ENCODE measurements around the gene VEPH1. TPM values are rescaled to one million over a fixed set of nuclear protein-coding genes. Genes with fewer than 3 reads are reported as not detected.

Gene VEPH1
- total and polyA plus RNA-seq, 4 donors: 5.8 to 11.5 (median 8.4) TPM

GRCh38 chr3:157235291-157235690, 267.9 kb downstream of the VEPH1 start:
- DNase-seq (ENCODE audit: low read depth in 4 of 6, low spot score in 6 of 6): no peak
- no peaks in the 10 kb centered on the region for H3K36me3 ChIP-seq (ENCODE audit: control insufficient read depth, insufficient read depth, low read length)
- WGBS (ENCODE audit: insufficient coverage): 91% methylated on average over 2 of the region's 2 CpGs
- no peak overlapping the region for H3K27ac ChIP-seq (ENCODE audit: low read depth, low read length)
- no peak overlapping the region for H3K4me3 ChIP-seq (ENCODE audit: low read depth, low read length)
- H3K27me3 ChIP-seq (ENCODE audit: control insufficient read depth, insufficient read depth, low read length): no peaks in the 10 kb centered on the region
- no peaks in the 10 kb centered on the region for H3K4me1 ChIP-seq (ENCODE audit: control insufficient read depth, insufficient read depth, low read length)
- no peaks in the 10 kb centered on the region for H3K9me3 ChIP-seq (ENCODE audit: control insufficient read depth, insufficient read depth, low read length)

GRCh38 chr3:157233923-157234322, 269.3 kb downstream of the VEPH1 start:
- DNase-seq (ENCODE audit: low read depth in 4 of 6, low spot score in 6 of 6): no peak
- Histone ChIP-seq H3K4me1 (ENCODE audit: control insufficient read depth, insufficient read depth, low read length) (no peaks in the 10 kb centered on the region), H3K27me3 (ENCODE audit: control insufficient read depth, insufficient read depth, low read length) (no peaks in the 10 kb centered on the region), H3K27ac (ENCODE audit: low read depth, low read length) (no peak overlapping the region), H3K9me3 (ENCODE audit: control insufficient read depth, insufficient read depth, low read length) (no peaks in the 10 kb centered on the region), H3K4me3 (ENCODE audit: low read depth, low read length) (no peak overlapping the region), H3K36me3 (ENCODE audit: control insufficient read depth, insufficient read depth, low read length) (no peaks in the 10 kb centered on the region)
- no CpG with 5 or more reads among the region's 5 CpGs for WGBS (ENCODE audit: insufficient coverage)

- no peak for DNase-seq (ENCODE audit: low read depth in 4 of 6, low spot score in 6 of 6)
- WGBS (ENCODE audit: insufficient coverage): 88% methylated on average over 3 of the region's 3 CpGs
- H3K27me3 ChIP-seq (ENCODE audit: control insufficient read depth, insufficient read depth, low read length): no peaks in the 10 kb centered on the region
- no peaks in the 10 kb centered on the region for H3K36me3 ChIP-seq (ENCODE audit: control insufficient read depth, insufficient read depth, low read length)
- no peaks in the 10 kb centered on the region for H3K4me1 ChIP-seq (ENCODE audit: control insufficient read depth, insufficient read depth, low read length)
- no peak overlapping the region for H3K4me3 ChIP-seq (ENCODE audit: low read depth, low read length)
- no peaks in the 10 kb centered on the region for H3K9me3 ChIP-seq (ENCODE audit: control insufficient read depth, insufficient read depth, low read length)
- no peak overlapping the region for H3K27ac ChIP-seq (ENCODE audit: low read depth, low read length)
Observed at GRCh38 chr3:157232141-157232540, 271.1 kb downstream of the VEPH1 start.

GRCh38 chr3:157231071-157231470, 272.1 kb downstream of the VEPH1 start:
- 100% methylated on average over 1 of the region's 3 CpGs for WGBS (ENCODE audit: insufficient coverage)

GRCh38 chr3:157226173-157226847, 276.9 kb downstream of the VEPH1 start:
- H3K4me1 ChIP-seq (ENCODE audit: control insufficient read depth, insufficient read depth, low read length): no peaks in the 10 kb centered on the region
- no peaks in the 10 kb centered on the region for H3K27me3 ChIP-seq (ENCODE audit: control insufficient read depth, insufficient read depth, low read length)
- DNase-seq (ENCODE audit: low read depth in 4 of 6, low spot score in 6 of 6): no peak
- no peaks in the 10 kb centered on the region for H3K36me3 ChIP-seq (ENCODE audit: control insufficient read depth, insufficient read depth, low read length)
- 83% methylated on average over 1 of the region's 3 CpGs for WGBS (ENCODE audit: insufficient coverage)
- H3K9me3 ChIP-seq (ENCODE audit: control insufficient read depth, insufficient read depth, low read length): no peaks in the 10 kb centered on the region
- H3K4me3 ChIP-seq (ENCODE audit: low read depth, low read length): no peak overlapping the region
- no peak overlapping the region for H3K27ac ChIP-seq (ENCODE audit: low read depth, low read length)

More at GRCh38 chr3:157231071-157231470, 272.1 kb downstream of the VEPH1 start:
- H3K4me1 ChIP-seq (ENCODE audit: control insufficient read depth, insufficient read depth, low read length): no peaks in the 10 kb centered on the region
- no peak for DNase-seq (ENCODE audit: low read depth in 4 of 6, low spot score in 6 of 6)
- no peak overlapping the region for H3K4me3 ChIP-seq (ENCODE audit: low read depth, low read length)
- H3K9me3 ChIP-seq (ENCODE audit: control insufficient read depth, insufficient read depth, low read length): no peaks in the 10 kb centered on the region
- no peak overlapping the region for H3K27ac ChIP-seq (ENCODE audit: low read depth, low read length)
- H3K27me3 ChIP-seq (ENCODE audit: control insufficient read depth, insufficient read depth, low read length): no peaks in the 10 kb centered on the region
- H3K36me3 ChIP-seq (ENCODE audit: control insufficient read depth, insufficient read depth, low read length): no peaks in the 10 kb centered on the region

GRCh38 chr3:157225001-157225400, 278.2 kb downstream of the VEPH1 start:
- WGBS (ENCODE audit: insufficient coverage): no CpG with 5 or more reads among the region's 1 CpG
- Histone ChIP-seq H3K27ac (ENCODE audit: low read depth, low read length) (no peak overlapping the region), H3K9me3 (ENCODE audit: control insufficient read depth, insufficient read depth, low read length) (no peaks in the 10 kb centered on the region), H3K36me3 (ENCODE audit: control insufficient read depth, insufficient read depth, low read length) (no peaks in the 10 kb centered on the region), H3K27me3 (ENCODE audit: control insufficient read depth, insufficient read depth, low read length) (no peaks in the 10 kb centered on the region), H3K4me1 (ENCODE audit: control insufficient read depth, insufficient read depth, low read length) (no peaks in the 10 kb centered on the region), H3K4me3 (ENCODE audit: low read depth, low read length) (no peak overlapping the region)
- no peak for DNase-seq (ENCODE audit: low read depth in 4 of 6, low spot score in 6 of 6)

- DNase-seq (ENCODE audit: low read depth in 4 of 6, low spot score in 6 of 6): no peak
- no CpG with 5 or more reads among the region's 2 CpGs for WGBS (ENCODE audit: insufficient coverage)
- no peaks in the 10 kb centered on the region for H3K36me3 ChIP-seq (ENCODE audit: control insufficient read depth, insufficient read depth, low read length)
Observed at GRCh38 chr3:157220883-157221282, 282.3 kb downstream of the VEPH1 start.

GRCh38 chr3:157220211-157220610, 283.0 kb downstream of the VEPH1 start:
- WGBS (ENCODE audit: insufficient coverage): 80% methylated on average over 1 of the region's 1 CpG
- Histone ChIP-seq H3K9me3 (ENCODE audit: control insufficient read depth, insufficient read depth, low read length) (no peaks in the 10 kb centered on the region), H3K27me3 (ENCODE audit: control insufficient read depth, insufficient read depth, low read length) (no peaks in the 10 kb centered on the region), H3K27ac (ENCODE audit: low read depth, low read length) (no peak overlapping the region), H3K36me3 (ENCODE audit: control insufficient read depth, insufficient read depth, low read length) (no peaks in the 10 kb centered on the region), H3K4me3 (ENCODE audit: low read depth, low read length) (no peak overlapping the region), H3K4me1 (ENCODE audit: control insufficient read depth, insufficient read depth, low read length) (no peaks in the 10 kb centered on the region)
- DNase-seq (ENCODE audit: low read depth in 4 of 6, low spot score in 6 of 6): no peak

More at GRCh38 chr3:157220883-157221282, 282.3 kb downstream of the VEPH1 start:
- H3K4me3 ChIP-seq (ENCODE audit: low read depth, low read length): no peak overlapping the region
- H3K27ac ChIP-seq (ENCODE audit: low read depth, low read length): no peak overlapping the region
- no peaks in the 10 kb centered on the region for H3K4me1 ChIP-seq (ENCODE audit: control insufficient read depth, insufficient read depth, low read length)
- H3K9me3 ChIP-seq (ENCODE audit: control insufficient read depth, insufficient read depth, low read length): no peaks in the 10 kb centered on the region
- H3K27me3 ChIP-seq (ENCODE audit: control insufficient read depth, insufficient read depth, low read length): no peaks in the 10 kb centered on the region

GRCh38 chr3:157219215-157219614, 284.0 kb downstream of the VEPH1 start:
- no peaks in the 10 kb centered on the region for H3K36me3 ChIP-seq (ENCODE audit: control insufficient read depth, insufficient read depth, low read length)
- no peak overlapping the region for H3K27ac ChIP-seq (ENCODE audit: low read depth, low read length)
- H3K4me3 ChIP-seq (ENCODE audit: low read depth, low read length): no peak overlapping the region
- no peaks in the 10 kb centered on the region for H3K27me3 ChIP-seq (ENCODE audit: control insufficient read depth, insufficient read depth, low read length)
- no peaks in the 10 kb centered on the region for H3K4me1 ChIP-seq (ENCODE audit: control insufficient read depth, insufficient read depth, low read length)
- no peaks in the 10 kb centered on the region for H3K9me3 ChIP-seq (ENCODE audit: control insufficient read depth, insufficient read depth, low read length)
- no CpG with 5 or more reads among the region's 3 CpGs for WGBS (ENCODE audit: insufficient coverage)
- DNase-seq (ENCODE audit: low read depth in 4 of 6, low spot score in 6 of 6): no peak
